ENCODE data around the gene TMEM63A.

DNA sequence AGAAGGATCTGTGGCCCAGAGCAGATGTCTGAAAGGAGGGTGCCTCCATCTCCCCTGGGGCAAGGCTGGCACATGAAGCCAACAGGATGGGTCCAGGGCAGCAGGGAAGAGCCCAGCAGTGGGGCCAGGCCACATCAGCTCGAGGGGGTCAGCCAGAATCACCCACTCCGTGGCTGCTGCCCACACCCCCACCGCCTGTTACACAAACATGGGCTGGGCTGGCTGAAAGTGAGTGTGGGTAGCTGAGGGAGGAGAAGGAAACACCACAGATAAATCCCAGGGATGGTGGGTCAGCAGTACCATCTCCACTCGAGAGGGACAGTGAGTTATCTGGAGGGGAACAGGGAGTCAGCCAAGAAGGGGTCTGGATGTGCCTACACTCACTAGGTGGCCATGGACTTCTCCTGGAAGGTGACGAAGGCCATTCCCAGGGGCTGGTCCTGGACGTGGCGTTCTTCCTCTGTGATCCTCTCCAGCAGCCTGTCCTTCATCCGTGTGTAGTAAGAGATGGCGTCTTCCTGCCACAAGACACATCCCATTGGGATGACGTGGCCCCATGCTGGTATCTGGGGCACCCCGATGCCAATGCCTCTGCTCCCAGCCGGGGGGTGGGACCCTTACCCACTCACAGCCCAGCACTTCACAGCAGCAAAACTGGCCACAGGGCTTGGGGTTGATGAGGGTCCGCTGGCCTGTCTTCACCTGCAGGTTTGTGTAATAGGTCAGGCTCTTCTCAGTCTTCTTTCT lies 20.2 kb downstream of the TMEM63A start:
- TF ChIP-seq EZH2 (IDR thresholded peaks at IDR 0.05; ENCODE audit: low read depth) = no peak
- no peak for TF ChIP-seq CTCF (conservative IDR thresholded peaks at IDR 0.05)

Measured in PC-9 (cell line).